Mesenchymal stem cell (in vitro differentiated cells and primary cell): ENCODE results near the gene SPATA2.
A peak's percentile ranks its signal among the peaks of the same experiment; 100 is the strongest.
"Not testable (repeated sequence)": the region's sequence is repeated elsewhere in the genome, so short reads cannot be mapped to it uniquely, and the experiment has no call there.

ENCODE experiments used
- DNase-seq: peaks from one replicate; pipeline ENCODE4 v3.0.0-alpha.2; 2013
- H2AFZ ChIP-seq: one replicate; pipeline ENCODE4 v1.6.1; 2013; ENCODE audit warnings: low read depth, mild to moderate bottlenecking, control low read depth, inconsistent platforms, low read length, moderate library complexity
- H2AK5ac ChIP-seq: 2 replicates; pipeline ENCODE4 v1.6.1; 2013; ENCODE audit warnings: low read length, moderate library complexity, mild to moderate bottlenecking, inconsistent platforms; ENCODE audit not compliant: severe bottlenecking
- H2BK120ac ChIP-seq: one replicate; pipeline ENCODE4 v1.6.1; 2013; ENCODE audit warnings: low read depth, mild to moderate bottlenecking, inconsistent platforms, low read length, moderate library complexity
- H2BK12ac ChIP-seq, 2 experiments: one replicate each; pipeline ENCODE4 v1.6.1; 2013; ENCODE audit warnings: inconsistent platforms in 2 of 2, low read length in 2 of 2, mild to moderate bottlenecking in 2 of 2, moderate library complexity in 2 of 2, control low read depth in 1 of 2
- H2BK15ac ChIP-seq: one replicate; pipeline ENCODE4 v1.6.1; 2013; ENCODE audit warnings: mild to moderate bottlenecking, low read depth, inconsistent platforms; ENCODE audit not compliant: poor library complexity, severe bottlenecking
- H2BK5ac ChIP-seq: 2 replicates; pipeline ENCODE4 v1.6.1; 2013; ENCODE audit warnings: low read depth, mild to moderate bottlenecking, low read length, control low read depth, inconsistent platforms; ENCODE audit not compliant: poor library complexity, severe bottlenecking
- H3K14ac ChIP-seq, 2 experiments: one replicate each; pipeline ENCODE4 v1.6.1; 2013; ENCODE audit warnings: inconsistent platforms in 2 of 2, low read length in 2 of 2, control low read depth in 1 of 2, mild to moderate bottlenecking in 1 of 2, moderate library complexity in 1 of 2
- H3K18ac ChIP-seq, 2 experiments: one replicate each; pipeline ENCODE4 v1.6.1; 2013; ENCODE audit warnings: inconsistent platforms in 2 of 2, low read length in 2 of 2, control low read depth in 1 of 2, low read depth in 1 of 2, mild to moderate bottlenecking in 1 of 2
- H3K23ac ChIP-seq, 2 experiments: one replicate each; pipeline ENCODE4 v1.6.1; 2013; ENCODE audit warnings: inconsistent platforms in 2 of 2, low read length in 2 of 2, mild to moderate bottlenecking in 2 of 2, moderate library complexity in 2 of 2, control low read depth in 1 of 2
- H3K27ac ChIP-seq: 2 replicates; pipeline ENCODE4 v1.5.1; 2013; ENCODE audit warnings: mild to moderate bottlenecking, moderate library complexity, low read length, control low read depth, inconsistent platforms; ENCODE audit not compliant: poor library complexity, severe bottlenecking
- H3K27me3 ChIP-seq, 2 experiments: 2 replicates each; pipeline versions ENCODE4 v1.6.1 to v1.7.0; 2013; ENCODE audit warnings: low read length in 2 of 2, mild to moderate bottlenecking in 2 of 2, moderate library complexity in 2 of 2, control low read depth in 1 of 2, inconsistent platforms in 1 of 2; ENCODE audit not compliant: control insufficient read depth in 1 of 2, insufficient read depth in 1 of 2
- H3K36me3 ChIP-seq, 2 experiments: 2 replicates each; pipeline versions ENCODE4 v1.6.1 to v1.7.0; 2013; ENCODE audit warnings: low read length in 2 of 2, control low read depth in 1 of 2, inconsistent platforms in 1 of 2, low read depth in 1 of 2, mild to moderate bottlenecking in 1 of 2; ENCODE audit not compliant: insufficient read depth in 2 of 2, control insufficient read depth in 1 of 2
- H3K4ac ChIP-seq, 2 experiments: one replicate each; pipeline ENCODE4 v1.6.1; 2013; ENCODE audit warnings: inconsistent platforms in 2 of 2, low read length in 2 of 2, mild to moderate bottlenecking in 2 of 2, moderate library complexity in 2 of 2, control low read depth in 1 of 2, low read depth in 1 of 2
- H3K4me1 ChIP-seq: 2 replicates; pipeline ENCODE4 v1.6.1; 2013; ENCODE audit warnings: low read depth, low read length, control low read depth; ENCODE audit not compliant: control insufficient read depth, insufficient read depth
- H3K4me2 ChIP-seq: 2 replicates; pipeline ENCODE4 v1.6.1; 2013; ENCODE audit warnings: low read length, mild to moderate bottlenecking, inconsistent platforms; ENCODE audit not compliant: poor library complexity, severe bottlenecking
- H3K4me3 ChIP-seq, 2 experiments: 2 replicates each; pipeline versions ENCODE4 v1.5.1 to v1.7.0; 2013; ENCODE audit warnings: low read length in 2 of 2, mild to moderate bottlenecking in 2 of 2, control low read depth in 1 of 2, low read depth in 1 of 2; ENCODE audit not compliant: insufficient read depth in 1 of 2
- H3K79me1 ChIP-seq: replicated peaks from 2 replicates; pipeline ENCODE4 v1.6.1; 2013; ENCODE audit warnings: mild to moderate bottlenecking, control low read depth, low read length, inconsistent platforms; ENCODE audit not compliant: poor library complexity, severe bottlenecking
- H3K9ac ChIP-seq: 2 replicates; pipeline ENCODE4 v1.7.0; 2013; ENCODE audit warnings: mild to moderate bottlenecking, low read length, moderate library complexity
- H3K9me3 ChIP-seq: 2 replicates; pipeline ENCODE4 v1.7.0; 2013; ENCODE audit warnings: mild to moderate bottlenecking, low read length; ENCODE audit not compliant: control insufficient read depth
- H4K8ac ChIP-seq: one replicate; pipeline ENCODE4 v1.6.1; 2013; ENCODE audit warnings: inconsistent platforms, mild to moderate bottlenecking, low read length, moderate library complexity
- H4K91ac ChIP-seq: one replicate; pipeline ENCODE4 v1.6.1; 2013; ENCODE audit warnings: mild to moderate bottlenecking, low read length, inconsistent platforms
- WGBS: methylation state at CpG from one replicate; pipeline ENCODE4 v1.1.7; 2013; ENCODE audit warnings: mixed read lengths; 5-methylcytosine and 5-hydroxymethylcytosine counted together

Gene SPATA2

DNA sequence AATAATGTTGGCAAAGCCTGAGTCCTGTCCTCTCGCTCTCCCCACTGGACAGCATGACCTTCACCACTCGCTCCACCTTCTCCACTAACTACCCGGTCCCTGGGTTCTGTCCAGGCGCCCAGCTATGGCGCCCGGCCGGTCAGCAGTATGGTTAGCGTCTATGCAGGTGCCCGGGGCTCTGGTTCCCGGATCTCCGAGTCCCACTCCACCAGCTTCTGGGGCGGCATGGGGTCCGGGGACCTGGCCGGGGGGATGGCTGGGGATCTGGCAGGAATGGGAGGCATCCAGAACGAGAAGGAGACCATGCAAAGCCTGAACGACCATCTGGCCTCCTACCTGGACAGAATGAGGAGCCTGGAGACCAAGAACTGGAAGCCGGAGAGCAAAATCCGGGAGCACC is 41.4 kb upstream of the SPATA2 start:
- no peak overlapping the region for H2BK15ac ChIP-seq
- no peaks in the 10 kb centered on the region for H3K4me1 ChIP-seq
- peaks cover 34% of the 10 kb centered on the region for H3K79me1 ChIP-seq
- no peak overlapping the region for H2AFZ ChIP-seq
- H4K8ac ChIP-seq, result no peak overlapping the region
- H3K36me3 ChIP-seq, result peaks cover 63 to 70% of the 10 kb centered on the region in 2 experiments
- WGBS, result 99% methylated on average over 18 of the region's 18 CpGs
- no peak overlapping the region for H2BK5ac ChIP-seq
- no peak overlapping the region for H4K91ac ChIP-seq
- no peak overlapping the region for H3K4ac ChIP-seq
- no peaks in the 10 kb centered on the region for H3K27me3 ChIP-seq
- H3K14ac ChIP-seq, result no peak overlapping the region
- H3K18ac ChIP-seq, result no peak overlapping the region
- no peak overlapping the region for H2AK5ac ChIP-seq
- H3K4me3 ChIP-seq, result no peak overlapping the region
- H2BK120ac ChIP-seq, result no peak overlapping the region
- H3K9ac ChIP-seq, result no peak overlapping the region
- no peak overlapping the region for H3K23ac ChIP-seq
- no peak overlapping the region for H3K27ac ChIP-seq
- no peaks in the 10 kb centered on the region for H3K9me3 ChIP-seq
- no peak overlapping the region for H2BK12ac ChIP-seq
- no peak for DNase-seq
- no peak overlapping the region for H3K4me2 ChIP-seq

DNA sequence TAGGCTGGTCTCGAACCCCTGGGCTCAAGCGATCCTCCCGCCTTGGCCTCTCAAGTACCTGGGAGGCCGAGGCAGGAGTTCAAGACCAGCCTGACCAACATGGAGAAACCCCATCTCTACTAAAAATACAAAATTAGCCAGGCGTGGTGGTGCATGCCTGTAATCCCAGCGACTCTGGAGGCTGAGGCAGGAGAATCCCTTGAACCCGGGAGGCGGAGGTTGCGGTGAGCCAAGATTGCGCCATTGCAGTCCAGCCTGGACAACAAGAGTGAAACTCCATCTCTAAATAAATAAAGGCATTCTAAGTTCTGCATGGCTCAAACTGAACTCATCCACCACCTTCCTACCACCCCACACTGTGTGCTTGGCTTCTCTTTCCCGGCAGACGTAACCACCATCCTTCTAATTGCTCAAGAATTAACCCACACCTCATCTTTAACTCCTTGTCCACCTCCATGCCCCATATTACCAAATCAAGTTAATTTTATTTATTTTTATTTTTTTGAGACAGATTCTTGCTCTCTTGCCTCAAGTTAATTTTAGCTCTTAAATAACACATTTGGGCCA is 40.6 kb upstream of the SPATA2 start:
- not testable (repeated sequence) for H2AK5ac ChIP-seq, H3K9me3 ChIP-seq, H3K4me2 ChIP-seq, H4K8ac ChIP-seq, H4K91ac ChIP-seq, H3K14ac ChIP-seq, H3K4ac ChIP-seq, H3K4me1 ChIP-seq, H3K18ac ChIP-seq, H2BK120ac ChIP-seq, H2BK5ac ChIP-seq, H3K4me3 ChIP-seq, H3K27me3 ChIP-seq, H2BK15ac ChIP-seq, H2AFZ ChIP-seq, DNase-seq, H2BK12ac ChIP-seq, H3K9ac ChIP-seq, H3K23ac ChIP-seq, H3K27ac ChIP-seq
- H3K79me1 ChIP-seq, result peaks cover 34% of the 10 kb centered on the region
- 96% methylated on average over 12 of the region's 12 CpGs for WGBS
- peaks cover 67 to 72% of the 10 kb centered on the region in 2 experiments for H3K36me3 ChIP-seq

DNA sequence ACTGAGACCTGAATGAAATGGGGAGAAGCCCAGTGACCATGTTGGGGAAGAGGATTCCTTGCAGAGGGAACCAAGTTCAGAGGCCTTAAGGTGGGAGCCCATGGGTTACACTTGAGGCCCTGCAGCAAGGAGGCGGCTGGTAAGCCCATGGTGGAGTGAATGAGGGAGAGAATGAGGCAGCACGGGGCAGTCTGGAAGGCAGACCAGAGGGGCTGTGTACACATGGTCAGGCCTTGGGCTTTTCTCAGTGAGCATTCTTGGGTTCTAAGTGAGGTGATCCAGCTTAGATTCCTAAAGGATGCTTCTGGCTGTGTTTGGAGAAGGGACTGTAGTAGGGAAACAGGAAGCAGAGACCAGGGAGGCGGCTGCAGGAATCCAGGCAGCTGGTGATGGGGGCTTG is 39.8 kb upstream of the SPATA2 start:
- Histone ChIP-seq H4K8ac (no peak overlapping the region), H3K18ac (no peak overlapping the region), H3K9me3 (no peaks in the 10 kb centered on the region), H3K27me3 (no peaks in the 10 kb centered on the region), H3K14ac (no peak overlapping the region), H2BK15ac (no peak overlapping the region), H3K9ac (no peak overlapping the region), H3K79me1 (peaks cover 34% of the 10 kb centered on the region), H3K4me1 (no peaks in the 10 kb centered on the region), H3K4ac (no peak overlapping the region), H2BK5ac (no peak overlapping the region), H3K27ac (no peak overlapping the region), H4K91ac (no peak overlapping the region), H2AFZ (no peak overlapping the region), H3K4me3 (no peak overlapping the region), H2BK12ac (no peak overlapping the region), H2AK5ac (no peak overlapping the region), H3K23ac (no peak overlapping the region), H3K36me3 (peaks cover 72 to 78% of the 10 kb centered on the region in 2 experiments), H2BK120ac (no peak overlapping the region), H3K4me2 (no peak overlapping the region)
- DNase-seq, result no peak
- WGBS, result 95% methylated on average over 3 of the region's 3 CpGs

DNA sequence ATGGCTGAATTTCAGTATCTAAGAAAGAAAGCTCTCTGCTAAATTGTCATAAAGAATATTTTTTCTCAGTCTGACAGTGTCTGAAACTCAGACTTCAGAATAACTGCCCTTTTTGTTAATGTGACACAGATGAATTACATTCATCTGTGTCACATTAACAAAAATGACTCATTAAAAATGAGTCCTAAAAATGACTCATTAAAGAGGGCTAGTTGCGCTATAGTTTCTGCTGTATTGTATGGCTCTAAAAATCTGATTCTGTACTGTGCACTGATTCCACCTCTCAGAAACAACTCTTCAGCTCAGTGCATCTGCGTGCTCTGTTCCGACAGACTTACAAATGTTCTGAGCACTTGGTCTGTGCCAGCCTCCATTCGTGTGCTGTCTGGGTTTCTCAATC is 35.8 kb upstream of the SPATA2 start:
- Histone ChIP-seq H3K18ac (no peak overlapping the region), H3K4me2 (no peak overlapping the region), H3K79me1 (peaks cover 25% of the 10 kb centered on the region), H3K23ac (no peak overlapping the region), H3K4me3 (no peak overlapping the region), H3K4ac (no peak overlapping the region), H2BK12ac (no peak overlapping the region), H3K27me3 (no peaks in the 10 kb centered on the region), H2BK15ac (no peak overlapping the region), H3K9me3 (no peaks in the 10 kb centered on the region), H3K27ac (no peak overlapping the region), H2BK5ac (no peak overlapping the region), H4K8ac (no peak overlapping the region), H2AK5ac (no peak overlapping the region), H3K9ac (peak overlapping the region; percentile 54), H2AFZ (no peak overlapping the region), H3K4me1 (peaks cover 10% of the 10 kb centered on the region), H2BK120ac (no peak overlapping the region), H3K14ac (no peak overlapping the region), H3K36me3 (peaks cover 57 to 76% of the 10 kb centered on the region in 2 experiments), H4K91ac (no peak overlapping the region)
- 70% methylated on average over 4 of the region's 4 CpGs for WGBS
- DNase-seq, result peak; percentile 44
